Measurements from ENCODE around the gene MIPOL1. TPM values are rescaled to one million over a fixed set of nuclear protein-coding genes. Genes with fewer than 3 reads are reported as not detected.

Gene MIPOL1
- total RNA-seq, 4 donors from 2014 or later, result 17.0 to 43.4 (median 30.2) TPM

DNA sequence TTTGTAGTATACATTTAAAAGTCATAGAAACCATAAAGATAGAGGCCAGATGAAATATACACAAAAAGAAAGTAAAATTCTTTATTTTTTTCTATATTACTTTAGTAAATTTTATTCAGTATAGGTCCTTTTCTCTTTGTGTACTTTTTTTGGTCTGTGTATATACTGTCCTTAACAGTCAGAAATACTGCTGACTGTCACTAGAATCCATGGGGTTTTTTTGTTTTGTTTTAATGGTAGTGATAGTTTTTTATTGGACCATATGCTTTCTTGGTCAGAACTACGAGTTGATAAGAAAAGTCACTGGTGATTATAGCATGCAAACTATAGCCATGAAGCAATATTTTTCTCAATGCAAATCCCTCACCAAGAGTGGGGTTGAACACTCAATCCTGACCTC is 231.9 kb downstream of the MIPOL1 start:
- no peaks in the 10 kb centered on the region for H3K4me1 ChIP-seq
- no peaks in the 10 kb centered on the region for H3K36me3 ChIP-seq
- no peaks in the 10 kb centered on the region for H3K27me3 ChIP-seq
- TF ChIP-seq, protein P1, sequence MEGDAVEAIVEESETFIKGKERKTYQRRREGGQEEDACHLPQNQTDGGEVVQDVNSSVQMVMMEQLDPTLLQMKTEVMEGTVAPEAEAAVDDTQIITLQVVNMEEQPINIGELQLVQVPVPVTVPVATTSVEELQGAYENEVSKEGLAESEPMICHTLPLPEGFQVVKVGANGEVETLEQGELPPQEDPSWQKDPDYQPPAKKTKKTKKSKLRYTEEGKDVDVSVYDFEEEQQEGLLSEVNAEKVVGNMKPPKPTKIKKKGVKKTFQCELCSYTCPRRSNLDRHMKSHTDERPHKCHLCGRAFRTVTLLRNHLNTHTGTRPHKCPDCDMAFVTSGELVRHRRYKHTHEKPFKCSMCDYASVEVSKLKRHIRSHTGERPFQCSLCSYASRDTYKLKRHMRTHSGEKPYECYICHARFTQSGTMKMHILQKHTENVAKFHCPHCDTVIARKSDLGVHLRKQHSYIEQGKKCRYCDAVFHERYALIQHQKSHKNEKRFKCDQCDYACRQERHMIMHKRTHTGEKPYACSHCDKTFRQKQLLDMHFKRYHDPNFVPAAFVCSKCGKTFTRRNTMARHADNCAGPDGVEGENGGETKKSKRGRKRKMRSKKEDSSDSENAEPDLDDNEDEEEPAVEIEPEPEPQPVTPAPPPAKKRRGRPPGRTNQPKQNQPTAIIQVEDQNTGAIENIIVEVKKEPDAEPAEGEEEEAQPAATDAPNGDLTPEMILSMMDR (IDR thresholded peaks at IDR 0.05), result no peak
- TF ChIP-seq POLR2A (IDR thresholded peaks at IDR 0.05), result no peak
- WGBS, 2 donors, result 74 to 84% methylated on average over 1 of the region's 1 CpG
- H3K27ac ChIP-seq, result peak overlapping the region in 2 of 3 donors; percentile 82 to 85
- intact Hi-C loops (cut with DNase I), result no loop called here
- H3K9me3 ChIP-seq, result no peaks in the 10 kb centered on the region
- H3K4me3 ChIP-seq (replicated peaks in 1 of 3), result no peak overlapping the region
- no peak for DNase-seq

DNA sequence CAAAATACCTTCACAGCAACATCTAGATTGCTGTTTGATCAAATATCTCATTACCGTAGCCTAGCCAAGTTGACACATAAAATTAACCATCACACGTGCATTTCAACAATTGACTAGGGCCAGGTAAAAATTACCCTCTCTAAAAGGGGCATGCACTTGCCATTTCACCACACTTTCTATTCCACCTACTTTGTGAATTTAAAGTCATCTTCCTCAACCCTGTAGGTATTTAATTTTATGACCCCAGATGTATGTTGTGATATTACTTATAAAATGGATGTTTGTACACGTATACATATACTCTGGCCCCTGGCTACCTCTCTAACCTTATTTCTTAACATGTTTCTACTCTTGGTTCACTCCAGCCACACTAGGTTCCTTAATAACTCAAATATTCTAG is 237.1 kb downstream of the MIPOL1 start:
- intact Hi-C loops (cut with DNase I), result no loop called here
- no peak overlapping the region for H3K4me3 ChIP-seq (replicated peaks in 1 of 3)
- no peak for DNase-seq
- WGBS, 2 donors, result 97 to 99% methylated on average over 3 of the region's 3 CpGs
- no peaks in the 10 kb centered on the region for H3K9me3 ChIP-seq
- H3K27me3 ChIP-seq, result no peaks in the 10 kb centered on the region
- no peak overlapping the region for H3K27ac ChIP-seq
- H3K36me3 ChIP-seq, result no peaks in the 10 kb centered on the region
- TF ChIP-seq, protein P1 (IDR thresholded peaks at IDR 0.05), result no peak
- TF ChIP-seq POLR2A (IDR thresholded peaks at IDR 0.05), result no peak
- H3K4me1 ChIP-seq, result peaks cover 0 to 3% of the 10 kb centered on the region in 2 donors

DNA sequence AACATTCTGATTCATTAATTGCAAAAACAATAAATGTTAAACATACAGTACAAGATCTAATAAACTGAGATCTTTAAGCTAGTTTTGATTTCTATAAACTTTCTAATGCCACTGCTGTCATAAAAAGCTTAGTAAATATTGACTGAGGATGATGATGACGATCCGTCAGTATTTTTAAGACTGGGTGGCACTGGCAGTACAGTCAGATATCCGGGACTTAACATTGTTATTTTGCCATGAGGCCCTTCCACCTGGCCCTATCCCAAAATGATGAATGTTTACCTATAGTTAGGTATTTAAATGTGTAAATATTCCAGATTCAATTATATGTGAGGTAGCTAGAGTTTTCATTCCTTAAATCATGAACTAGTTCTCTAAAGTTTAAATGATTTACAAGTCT is 238.8 kb downstream of the MIPOL1 start:
- no peak overlapping the region for H3K4me3 ChIP-seq (replicated peaks in 1 of 3)
- no peak overlapping the region for H3K27ac ChIP-seq
- 84 to 87% methylated on average over 3 of the region's 3 CpGs for WGBS, 2 donors
- H3K9me3 ChIP-seq, result no peaks in the 10 kb centered on the region
- no peaks in the 10 kb centered on the region for H3K36me3 ChIP-seq
- H3K27me3 ChIP-seq, result no peaks in the 10 kb centered on the region
- TF ChIP-seq POLR2A (IDR thresholded peaks at IDR 0.05), result no peak
- TF ChIP-seq, protein P1 (IDR thresholded peaks at IDR 0.05), result no peak
- intact Hi-C loops (cut with DNase I), result no loop called here
- H3K4me1 ChIP-seq, result peaks cover 0 to 3% of the 10 kb centered on the region in 2 donors
- no peak for DNase-seq

DNA sequence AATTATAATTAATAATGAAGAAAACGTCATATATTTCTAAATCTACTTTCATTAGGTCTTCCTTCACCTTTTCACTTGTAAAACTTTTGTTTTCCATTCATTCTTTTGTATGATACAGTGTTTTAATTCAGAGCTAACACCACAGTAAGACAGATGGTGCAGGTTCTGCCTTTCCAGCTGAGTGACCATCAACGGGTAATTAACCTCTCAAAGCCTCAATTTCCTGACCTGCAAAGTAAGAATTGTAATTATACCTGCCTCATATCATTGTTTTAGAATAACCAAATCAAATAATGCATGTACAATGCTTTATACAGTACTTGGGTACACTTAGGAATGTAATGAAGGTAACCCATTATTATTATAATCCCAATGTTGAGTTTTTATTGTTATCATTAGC is 239.8 kb downstream of the MIPOL1 start:
- H3K36me3 ChIP-seq, result no peaks in the 10 kb centered on the region
- TF ChIP-seq, protein P1 (IDR thresholded peaks at IDR 0.05), result no peak
- TF ChIP-seq POLR2A (IDR thresholded peaks at IDR 0.05), result no peak
- no peak for DNase-seq
- WGBS, 2 donors, result 50 to 52% methylated on average over 2 of the region's 2 CpGs
- no peak overlapping the region for H3K4me3 ChIP-seq (replicated peaks in 1 of 3)
- intact Hi-C loops (cut with DNase I), result no loop called here
- H3K4me1 ChIP-seq, result peaks cover 0 to 3% of the 10 kb centered on the region in 2 donors
- H3K27ac ChIP-seq, result no peak overlapping the region
- no peaks in the 10 kb centered on the region for H3K27me3 ChIP-seq
- no peaks in the 10 kb centered on the region for H3K9me3 ChIP-seq

DNA sequence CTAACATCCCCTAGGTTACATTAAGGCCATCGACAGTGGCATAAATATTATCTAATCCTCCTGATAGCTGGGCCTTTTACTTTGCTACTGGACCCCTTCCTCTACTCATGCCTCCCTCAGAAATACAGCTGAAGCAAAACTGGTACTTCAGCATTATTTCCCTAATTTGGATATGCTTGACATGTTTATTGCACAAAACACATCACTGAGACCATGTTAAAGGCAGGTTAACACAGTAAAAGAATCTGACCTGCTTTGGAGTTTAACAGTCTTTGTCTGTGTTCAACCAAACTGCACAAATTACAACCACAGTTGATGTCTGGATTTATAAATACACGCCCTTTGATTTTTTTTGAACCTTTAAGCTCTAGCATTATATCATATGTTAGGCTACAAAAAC is 240.7 kb downstream of the MIPOL1 start:
- no peak for TF ChIP-seq POLR2A (IDR thresholded peaks at IDR 0.05)
- TF ChIP-seq, protein P1 (IDR thresholded peaks at IDR 0.05), result no peak
- Histone ChIP-seq H3K27ac (no peak overlapping the region), H3K9me3 (no peaks in the 10 kb centered on the region), H3K27me3 (no peaks in the 10 kb centered on the region), H3K36me3 (no peaks in the 10 kb centered on the region), H3K4me1 (peaks cover 0 to 3% of the 10 kb centered on the region in 2 donors), H3K4me3 (replicated peaks in 1 of 3) (no peak overlapping the region)
- intact Hi-C loops (cut with DNase I), result no loop called here
- 89 to 96% methylated on average over 2 of the region's 2 CpGs for WGBS, 2 donors
- no peak for DNase-seq
